Lung microvascular endothelial cell (primary cell): ENCODE results near the gene CHERP. TPM values are rescaled to one million over a fixed set of nuclear protein-coding genes. Genes with fewer than 3 reads are reported as not detected.
"Not testable (repeated sequence)": the region's sequence is repeated elsewhere in the genome, so short reads cannot be mapped to it uniquely, and the experiment has no call there.

Source experiments
- DNase-seq, 2 donors: peaks; one replicate each; pipeline versions ENCODE4 v3.0.0 to v3.0.0-alpha.2; 2010; ENCODE audit warnings: low read depth in 2 of 2
- total RNA-seq: library from RNA; depleted of rRNA; stranded (reverse); fragments of >200 nt; gene quantifications from 2 replicates; pipeline ENCODE4 v1.2.1, GENCODE V29; 2014

Gene CHERP
- total RNA-seq, 1 donor from 2014 or later: 5.6 TPM

- no peak for DNase-seq
Measured at GRCh38 chr19:16520074-16520973, 21.9 kb downstream of the CHERP start.

- DNase-seq: no peak
Measured at GRCh38 chr19:16519230-16519687, 23.0 kb downstream of the CHERP start.

- DNase-seq: peak in 1 of 2 donors; percentile 17
Measured at GRCh38 chr19:16518483-16519229, 23.6 kb downstream of the CHERP start.

GRCh38 chr19:16518061-16518460, 24.2 kb downstream of the CHERP start:
- no peak for DNase-seq

- no peak for DNase-seq
Measured at GRCh38 chr19:16516923-16517610, 25.2 kb downstream of the CHERP start.

- no peak for DNase-seq
Measured at GRCh38 chr19:16516381-16516780, 25.9 kb downstream of the CHERP start.

GRCh38 chr19:16514383-16515019, 27.7 kb downstream of the CHERP start:
- no peak for DNase-seq

GRCh38 chr19:16512611-16513010, 29.6 kb downstream of the CHERP start:
- not testable (repeated sequence) for DNase-seq

- DNase-seq: no peak
Measured at GRCh38 chr19:16509141-16510061, 32.8 kb downstream of the CHERP start.

GRCh38 chr19:16508546-16508945, 33.7 kb downstream of the CHERP start:
- DNase-seq: no peak

GRCh38 chr19:16506961-16507360, 35.3 kb downstream of the CHERP start:
- DNase-seq: no peak

- DNase-seq: not testable (repeated sequence)
Measured at GRCh38 chr19:16506161-16506560, 36.1 kb downstream of the CHERP start.

GRCh38 chr19:16504271-16504670, 38.0 kb downstream of the CHERP start:
- DNase-seq: no peak

- no peak for DNase-seq
Measured at GRCh38 chr19:16497837-16498236, 44.4 kb downstream of the CHERP start.

GRCh38 chr19:16497042-16497441, 45.2 kb downstream of the CHERP start:
- no peak for DNase-seq

GRCh38 chr19:16496613-16496983, 45.6 kb downstream of the CHERP start:
- DNase-seq: peak; percentile 49 to 59

- DNase-seq: peak; percentile 98 to 99
Measured at GRCh38 chr19:16495982-16496612, 46.1 kb downstream of the CHERP start, which contains the start of the genes C19orf44 and CALR3. TSS of gene C19orf44 (plus strand) at chr19:16496394. CDS start at chr19:16500793, 4,399 bp downstream. TSS of gene CALR3 (minus strand) at chr19:16496167. CDS start at chr19:16496129, 38 bp downstream.

GRCh38 chr19:16486476-16486875, 55.8 kb downstream of the CHERP start:
- not testable (repeated sequence) for DNase-seq

GRCh38 chr19:16482745-16483144, 59.5 kb downstream of the CHERP start:
- no peak for DNase-seq

GRCh38 chr19:16477311-16477710, 64.9 kb downstream of the CHERP start:
- no peak for DNase-seq
